HG02642 (cell line): ENCODE measurements around the gene POLR2L.
A peak's percentile ranks its signal among the peaks of the same experiment; 100 is the strongest.

Experiments used
- ATAC-seq: cut with Tn5 transposase; IDR thresholded peaks from one replicate; pipeline ENCODE4 v1.9.1; 2021; ENCODE audit warnings: mild to moderate bottlenecking; ENCODE audit not compliant: unreplicated experiment, poor library complexity

Gene POLR2L

GRCh38 chr11:815675-816432 is 26.5 kb downstream of the POLR2L start:
- ATAC-seq = no peak

- ATAC-seq = no peak
Observed at GRCh38 chr11:813456-814096, 28.8 kb downstream of the POLR2L start.

DNA sequence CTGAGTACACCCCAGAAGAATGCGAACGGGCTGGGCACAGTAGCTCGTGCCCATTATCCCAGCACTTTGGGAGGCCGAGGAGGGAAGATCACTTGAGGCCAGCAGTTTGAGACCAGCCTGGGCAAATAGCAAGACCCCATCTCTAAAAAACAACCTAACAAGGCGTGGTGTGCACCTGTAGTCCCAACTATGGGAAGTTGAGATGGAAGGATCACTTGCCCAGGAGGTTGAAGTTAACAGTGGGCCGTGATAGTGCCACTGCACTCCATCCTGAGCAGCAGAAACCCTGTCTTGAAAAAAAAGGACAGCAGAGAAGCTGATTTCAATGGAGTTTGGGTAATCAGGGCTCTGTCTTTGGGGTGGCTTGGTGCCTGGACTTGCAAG is 29.3 kb downstream of the POLR2L start:
- no peak for ATAC-seq

GRCh38 chr11:812390-812789 is 29.9 kb downstream of the POLR2L start:
- ATAC-seq = no peak

- no peak for ATAC-seq
Observed at GRCh38 chr11:811446-812245, 30.7 kb downstream of the POLR2L start.

DNA sequence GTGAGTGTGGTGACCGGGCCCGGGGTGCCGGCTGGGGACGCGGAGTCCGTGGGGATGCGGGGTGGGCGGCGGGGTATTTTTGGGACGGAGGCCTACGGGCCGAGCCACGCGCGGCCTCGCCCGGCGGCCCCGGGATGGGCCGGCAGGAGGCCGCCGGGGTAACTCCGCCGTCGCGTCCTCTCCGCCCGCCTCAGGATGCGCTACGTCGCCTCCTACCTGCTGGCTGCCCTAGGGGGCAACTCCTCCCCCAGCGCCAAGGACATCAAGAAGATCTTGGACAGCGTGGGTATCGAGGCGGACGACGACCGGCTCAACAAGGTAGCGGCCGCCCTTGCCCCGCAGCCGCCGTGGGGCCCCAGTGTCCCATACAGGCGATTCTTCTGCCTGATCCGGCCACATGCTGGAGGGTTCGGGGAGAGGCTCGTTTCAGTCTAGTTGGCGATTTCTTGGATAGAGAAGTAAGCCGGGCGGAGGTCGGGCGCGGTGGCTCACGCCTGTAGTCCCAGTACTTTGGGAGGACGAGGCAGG is 32.2 kb downstream of the POLR2L start:
- ATAC-seq = peak; percentile 16

- peak; percentile 79 for ATAC-seq
Observed at GRCh38 chr11:809287-810039, 32.9 kb downstream of the POLR2L start, which contains the start of gene RPLP2. TSS of gene RPLP2 (plus strand) at chr11:809967. CDS start at chr11:810235, 268 bp downstream.

DNA sequence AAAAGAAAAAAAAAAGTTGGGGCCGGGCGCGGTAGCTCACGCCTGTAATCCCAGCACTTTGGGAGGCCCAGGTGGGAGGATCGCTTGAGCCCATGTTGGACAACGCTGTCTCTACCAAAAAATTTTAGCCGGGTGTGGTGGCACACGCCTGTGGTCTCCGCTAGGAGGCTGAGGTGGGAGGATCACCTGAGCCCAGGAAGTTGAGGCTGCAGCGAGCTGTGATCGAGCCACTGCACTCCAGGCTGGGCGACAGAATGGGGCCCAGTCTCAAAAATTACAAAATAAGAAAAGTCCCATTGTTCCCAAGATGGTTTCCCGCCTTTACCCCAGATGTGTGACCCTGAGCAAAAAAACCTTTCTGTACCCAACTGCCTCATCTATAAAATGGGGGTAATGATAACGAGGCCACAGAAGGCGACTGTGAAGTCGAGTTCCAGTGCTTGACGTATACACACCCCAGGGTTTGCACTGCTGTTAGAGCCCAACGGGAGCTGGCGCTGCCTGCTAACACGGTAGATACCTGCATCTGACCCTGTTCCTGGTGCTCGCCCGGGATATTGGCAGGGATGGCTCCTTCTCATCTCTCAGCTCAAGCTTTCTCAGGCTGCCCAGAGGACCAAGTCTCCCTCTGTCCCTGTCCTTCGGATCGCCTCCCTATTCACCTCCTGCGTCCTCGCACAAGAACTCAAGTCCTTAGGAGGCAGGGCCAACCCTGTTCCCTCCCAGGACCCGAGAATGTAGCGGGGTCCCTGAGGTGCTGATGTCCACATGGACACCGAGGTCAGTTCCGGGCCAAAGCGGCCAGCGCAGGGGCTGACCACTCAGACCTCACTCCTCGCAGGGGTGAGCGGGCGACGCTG is 33.7 kb downstream of the POLR2L start:
- ATAC-seq = no peak

- no peak for ATAC-seq
Observed at GRCh38 chr11:804599-804964, 37.7 kb downstream of the POLR2L start.

GRCh38 chr11:803770-804598 is 38.3 kb downstream of the POLR2L start:
- no peak for ATAC-seq

- no peak for ATAC-seq
Observed at GRCh38 chr11:803467-803742, 38.9 kb downstream of the POLR2L start.

DNA sequence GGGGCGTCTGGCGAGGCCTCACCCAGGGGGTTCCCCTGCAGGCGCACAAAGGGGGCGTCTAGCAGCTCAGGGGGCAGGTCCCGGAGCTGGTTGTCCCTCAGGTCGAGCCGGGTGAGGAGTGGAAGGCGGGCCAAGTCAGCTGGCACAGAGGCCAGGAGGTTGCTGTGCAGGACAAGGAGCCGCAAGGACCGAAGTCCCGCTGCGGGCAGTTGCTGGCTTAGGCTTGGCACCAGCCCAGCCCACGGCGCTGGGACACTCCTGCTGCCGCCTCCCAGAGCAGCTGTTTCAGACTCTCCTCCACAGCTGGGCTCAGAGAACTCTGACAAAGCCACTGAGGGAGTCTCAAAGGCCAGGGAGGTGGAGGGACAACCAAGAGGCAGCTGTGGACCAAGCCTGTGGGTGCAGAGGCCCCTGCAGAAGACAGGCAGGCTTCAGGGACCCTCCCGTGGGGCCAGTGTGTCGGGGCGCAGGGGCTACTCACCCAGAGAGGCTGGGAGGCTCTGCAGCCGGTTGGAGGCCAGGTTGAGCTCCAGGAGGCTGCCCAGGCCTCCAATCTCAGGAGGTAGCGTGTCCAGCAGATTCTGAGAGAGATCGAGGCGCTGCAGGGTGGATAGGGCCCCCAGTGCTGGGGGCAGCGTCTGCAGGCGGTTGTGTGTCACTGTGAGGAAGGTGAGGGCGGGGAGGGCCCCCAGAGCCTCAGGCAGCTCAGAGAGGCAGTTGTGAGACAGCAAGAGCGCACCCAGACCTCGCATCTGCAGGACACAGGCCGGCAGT is 39.4 kb downstream of the POLR2L start:
- no peak for ATAC-seq

GRCh38 chr11:802018-802617 is 40.2 kb downstream of the POLR2L start:
- ATAC-seq = no peak

- no peak for ATAC-seq
Observed at GRCh38 chr11:801097-801780, 41.1 kb downstream of the POLR2L start.

DNA sequence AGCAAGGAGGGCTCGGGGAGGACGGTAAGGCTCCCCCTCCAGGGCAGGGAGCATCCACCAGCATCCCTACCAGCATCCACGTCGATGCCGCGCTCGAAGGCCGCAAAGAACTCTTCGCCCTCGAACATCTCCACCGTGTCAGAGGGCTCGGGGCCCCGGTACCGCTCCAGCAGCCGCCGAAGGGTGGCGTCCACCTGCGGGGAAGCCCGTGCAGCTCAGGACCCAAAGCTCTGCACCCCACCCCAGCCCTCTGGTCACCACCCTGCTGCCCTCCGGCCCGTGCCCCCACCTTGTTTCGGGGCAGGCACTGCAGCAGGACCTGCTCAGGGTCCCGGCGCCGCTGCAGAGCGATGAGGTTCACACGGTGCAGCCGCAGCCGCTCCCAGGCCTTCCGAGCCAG is 41.9 kb downstream of the POLR2L start:
- ATAC-seq = no peak

- no peak for ATAC-seq
Observed at GRCh38 chr11:799641-800316, 42.5 kb downstream of the POLR2L start.
